HG03103 (cell line): ENCODE data around the gene MBLAC2.

ENCODE experiments used
- ATAC-seq: cut with Tn5 transposase; IDR thresholded peaks from one replicate; pipeline ENCODE4 v1.9.1; 2021; ENCODE audit warnings: low read depth; ENCODE audit not compliant: unreplicated experiment

The MBLAC2 gene

DNA sequence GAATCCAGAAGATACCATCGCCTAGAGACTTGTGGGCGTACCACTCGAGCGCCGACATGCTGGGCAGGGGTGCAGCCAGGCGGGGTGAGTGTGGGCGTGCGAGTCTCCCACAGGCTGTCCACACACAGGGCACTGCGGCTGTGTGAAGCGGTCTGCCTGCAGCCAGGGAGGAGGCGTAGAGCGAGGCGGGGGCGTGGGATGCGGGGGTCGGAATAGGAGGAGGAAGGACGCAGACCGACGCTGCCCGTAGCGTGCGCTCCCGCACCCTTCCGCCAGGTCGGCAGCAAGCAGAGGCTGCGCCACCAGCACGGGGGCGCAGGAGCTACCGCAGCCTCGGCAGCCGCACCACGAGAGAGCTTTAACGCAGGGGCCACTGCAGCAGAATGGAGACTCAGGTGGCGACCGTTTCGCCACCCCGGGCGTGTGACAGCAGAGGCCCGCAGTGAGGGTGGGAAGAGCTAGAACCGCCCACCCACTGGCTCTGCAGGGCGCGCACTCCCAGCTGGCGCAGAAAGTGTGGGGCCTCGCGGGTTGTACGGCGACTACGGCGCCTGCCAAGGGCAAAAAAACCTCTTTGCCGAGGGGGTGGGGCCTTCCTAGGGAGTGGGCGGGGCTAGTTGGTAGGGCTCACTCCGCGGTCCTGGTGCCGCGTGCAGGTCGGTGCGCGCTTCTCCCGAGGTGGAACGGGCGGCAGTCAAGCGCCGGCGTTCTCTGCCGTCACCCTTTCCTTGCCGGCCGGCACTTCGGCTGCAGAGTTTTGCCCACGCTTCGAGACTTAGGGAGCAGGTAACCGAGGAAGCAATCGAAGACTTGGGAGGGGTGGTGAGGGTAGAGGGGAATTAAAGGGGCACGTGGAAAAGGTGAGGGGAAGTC is at the start of gene MBLAC2, which contains the start of gene POLR3G:
Gene MBLAC2, minus strand, starts transcription at position 537 of the 873 bp plus-strand sequence. Its CDS starts 479 bp downstream, at position 58.
Gene POLR3G, plus strand, starts transcription at position 630 of the 873 bp plus-strand sequence. CDS start 10,704 bp downstream, outside the sequence.
- peak; percentile 76 for ATAC-seq

DNA sequence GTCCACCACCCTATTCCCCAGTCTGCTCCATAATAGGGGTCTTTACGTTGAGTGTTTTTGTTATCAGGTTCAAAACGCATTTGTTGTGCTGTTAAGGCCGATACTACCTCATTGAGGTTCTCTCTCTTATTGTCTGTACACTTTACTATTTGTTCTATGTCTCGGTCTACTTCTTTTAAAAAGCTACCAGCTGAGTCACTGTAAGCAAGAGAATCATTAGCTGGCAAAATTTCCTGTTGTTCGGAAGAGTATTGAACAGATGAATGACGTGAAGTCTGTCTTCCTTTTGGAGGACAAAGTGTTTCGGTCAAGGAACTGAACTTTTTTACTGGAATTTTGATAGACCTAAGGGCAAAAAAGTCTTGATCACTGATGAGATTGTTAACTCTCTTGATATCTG is 44.5 kb upstream of the MBLAC2 start:
- no peak for ATAC-seq

DNA sequence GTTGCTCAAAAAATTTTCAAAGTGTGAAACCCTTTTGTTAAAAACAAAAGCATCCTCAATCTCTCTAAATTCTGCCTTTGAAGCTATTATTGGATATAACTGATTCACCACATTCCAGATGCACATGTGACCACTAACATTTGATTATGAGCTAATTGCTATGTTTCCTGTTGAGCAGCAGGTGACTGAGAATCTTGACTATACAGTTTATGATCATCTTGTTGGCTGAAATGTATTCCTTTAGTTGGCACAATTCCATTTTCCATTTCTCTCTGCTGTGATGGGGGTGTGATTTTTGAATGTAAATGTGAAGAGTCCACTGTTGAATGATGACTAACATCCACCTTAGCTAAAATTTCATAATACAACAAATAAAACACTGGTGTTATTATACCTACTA is 44.1 kb upstream of the MBLAC2 start:
- ATAC-seq, result no peak

DNA sequence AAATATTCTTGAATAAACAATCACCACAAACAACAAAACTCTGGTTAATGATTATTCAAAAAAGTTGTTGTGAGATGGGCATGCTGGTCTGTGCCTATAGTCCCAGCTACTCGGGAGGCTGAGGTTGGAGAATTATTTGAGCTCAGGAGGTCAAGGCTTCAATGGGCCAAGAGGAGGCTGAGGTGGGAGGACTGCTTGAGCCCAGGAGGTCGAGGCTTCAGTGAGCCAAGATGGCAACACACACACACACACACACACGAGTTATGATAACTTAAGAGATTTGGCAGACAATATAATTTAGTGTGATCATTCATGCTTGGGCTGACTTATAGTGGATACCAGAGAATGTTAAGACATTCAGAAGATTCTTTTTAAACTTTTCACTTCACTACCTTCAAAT is 39.9 kb upstream of the MBLAC2 start:
- no peak for ATAC-seq

DNA sequence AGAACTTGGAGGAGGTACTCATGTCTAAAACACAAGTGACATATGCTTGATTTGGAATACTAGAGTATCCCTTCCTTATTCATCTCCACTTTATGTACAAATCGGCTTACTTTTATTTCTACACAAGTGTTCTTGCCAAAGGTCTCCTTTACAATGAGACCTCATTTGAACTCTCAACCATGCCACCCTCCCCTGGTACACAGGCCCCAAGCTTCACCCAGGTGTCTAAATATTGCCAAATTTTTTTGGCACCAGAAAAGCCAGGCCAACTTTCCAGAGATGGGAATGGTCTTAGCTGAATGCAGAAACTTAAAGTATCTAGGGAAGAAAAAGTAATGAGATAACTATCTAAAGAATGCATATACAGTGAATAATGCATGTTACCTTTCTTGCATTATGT is 35.9 kb upstream of the MBLAC2 start:
- no peak for ATAC-seq

DNA sequence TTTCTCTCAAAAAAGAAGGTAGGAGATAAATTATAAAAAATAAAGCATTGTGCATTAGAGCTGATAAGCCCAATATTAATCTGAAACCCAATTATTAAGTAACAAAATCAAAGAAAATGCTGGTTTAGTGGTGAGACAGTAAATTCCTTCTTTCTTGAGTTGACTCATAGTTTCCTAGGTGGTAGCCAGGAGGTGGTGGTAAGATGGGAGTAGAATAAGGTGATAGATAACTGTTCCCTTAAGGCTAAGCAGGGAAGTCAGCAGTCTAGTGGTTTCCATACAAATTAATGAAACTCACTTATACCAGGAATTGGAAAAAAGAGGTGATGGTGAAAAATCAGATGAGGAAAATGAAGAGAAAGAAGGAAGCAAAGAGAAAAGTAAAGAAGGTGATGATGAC is 31.6 kb upstream of the MBLAC2 start:
- no peak for ATAC-seq

DNA sequence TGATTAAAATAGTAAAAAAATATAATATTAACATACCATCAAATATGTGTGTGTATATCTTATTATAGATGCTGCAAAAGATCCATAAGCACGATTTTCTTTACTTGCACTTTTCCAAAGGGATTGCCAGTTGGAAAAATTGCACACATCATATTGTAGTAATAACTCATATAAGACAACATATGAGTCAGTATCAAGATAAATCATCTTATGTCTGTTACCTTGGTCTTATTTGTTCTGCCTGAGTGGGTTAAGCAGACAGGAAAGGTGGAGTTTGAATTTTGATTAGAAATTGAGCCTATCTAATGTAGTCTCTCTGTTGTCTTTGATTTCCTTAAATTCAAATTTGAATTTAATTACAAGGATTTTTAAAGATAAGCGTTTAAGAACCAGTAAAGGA is 30.2 kb upstream of the MBLAC2 start:
- no peak for ATAC-seq

DNA sequence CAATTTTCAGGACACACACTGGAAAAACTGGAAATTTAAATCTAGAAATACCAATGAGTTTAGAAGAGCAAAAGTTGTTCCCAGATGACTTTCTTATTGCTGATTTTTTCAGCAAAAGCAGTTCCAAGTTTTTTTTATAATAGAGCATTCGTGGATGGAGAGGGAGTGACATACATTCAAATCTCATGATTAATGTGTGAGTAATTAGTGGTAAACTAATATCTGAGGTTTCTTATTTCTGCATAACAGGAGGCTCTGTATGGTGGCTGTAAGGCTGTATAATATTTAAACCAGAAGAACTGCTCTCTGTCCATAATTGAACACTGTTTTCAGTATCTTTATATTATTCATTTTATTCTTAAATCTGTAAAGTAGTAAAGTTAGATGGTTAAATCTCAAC is 29.0 kb upstream of the MBLAC2 start:
- ATAC-seq, result no peak

DNA sequence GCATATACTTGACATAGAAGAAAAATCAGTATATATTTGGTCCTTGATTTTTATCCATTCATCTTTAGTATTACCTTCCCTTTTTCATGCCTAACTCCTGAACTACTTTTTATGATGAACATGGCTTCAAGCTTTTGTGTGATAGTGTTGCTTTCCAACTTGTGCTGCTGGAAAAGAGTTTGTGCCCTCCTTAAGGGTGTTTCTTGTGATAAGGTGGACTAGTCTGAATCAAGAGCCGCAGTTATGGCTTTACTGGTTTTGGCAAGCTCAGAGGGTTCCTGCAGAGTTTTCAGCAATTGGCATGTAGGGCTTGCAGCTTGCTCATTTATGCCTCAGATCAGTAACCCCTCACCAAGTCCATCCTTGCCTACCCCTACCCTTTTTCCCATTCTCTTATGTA is 20.6 kb upstream of the MBLAC2 start:
- no peak for ATAC-seq

DNA sequence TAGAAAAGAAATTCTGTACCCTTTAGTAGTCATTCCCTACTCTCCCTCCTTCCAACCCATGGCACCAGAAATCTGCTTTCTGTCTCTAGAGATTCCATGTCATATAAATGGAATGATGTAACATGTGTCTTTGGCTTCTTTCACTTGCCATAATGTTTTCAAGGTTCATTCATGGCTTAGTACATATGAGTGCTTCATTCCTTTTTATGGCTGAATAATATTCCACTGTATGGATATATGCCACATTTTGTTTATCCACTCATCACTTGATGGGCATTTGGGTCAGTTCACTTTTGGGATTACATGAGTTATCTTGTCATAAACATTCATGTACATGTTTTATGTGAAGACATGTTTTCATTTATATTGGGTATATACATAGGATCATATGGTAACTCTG is 19.5 kb upstream of the MBLAC2 start:
- no peak for ATAC-seq

DNA sequence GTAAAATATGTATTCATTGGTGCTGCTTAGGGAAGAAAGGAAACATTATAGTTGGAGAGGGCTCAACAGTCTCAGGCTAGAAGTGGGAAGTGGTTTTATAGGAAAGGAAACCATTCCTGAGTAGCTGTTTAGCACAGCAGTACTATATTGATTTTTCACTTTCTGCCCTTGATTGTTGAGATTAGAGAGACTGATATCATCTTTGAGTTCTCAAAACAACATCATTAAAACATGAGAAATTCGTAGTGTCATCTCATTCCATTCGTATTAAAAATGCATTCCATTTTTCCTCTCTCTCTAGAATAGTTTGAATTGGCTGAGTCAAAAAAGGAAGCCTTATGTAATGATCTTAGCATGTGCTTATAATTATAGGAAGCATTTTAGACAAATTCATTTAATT is 14.2 kb upstream of the MBLAC2 start:
- ATAC-seq, result no peak

DNA sequence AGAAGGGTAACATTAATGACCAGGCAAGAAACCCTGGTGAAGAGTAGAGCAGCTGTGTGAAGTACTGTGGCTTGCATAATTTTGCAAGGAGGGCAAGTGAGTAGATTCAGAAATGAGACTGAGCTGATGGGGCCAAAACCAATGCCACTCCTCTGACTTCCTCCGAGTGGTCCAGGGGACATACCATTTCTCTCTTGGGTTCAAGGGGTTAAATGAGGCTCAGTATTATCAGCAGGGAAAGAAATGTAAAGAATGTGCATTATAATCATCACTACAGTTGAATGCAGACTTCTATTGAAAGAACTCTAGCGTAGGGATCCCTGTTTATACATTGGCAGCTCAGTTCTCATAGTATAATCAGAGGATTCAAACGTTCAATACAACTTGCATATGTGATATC is 10.0 kb upstream of the MBLAC2 start:
- no peak for ATAC-seq

DNA sequence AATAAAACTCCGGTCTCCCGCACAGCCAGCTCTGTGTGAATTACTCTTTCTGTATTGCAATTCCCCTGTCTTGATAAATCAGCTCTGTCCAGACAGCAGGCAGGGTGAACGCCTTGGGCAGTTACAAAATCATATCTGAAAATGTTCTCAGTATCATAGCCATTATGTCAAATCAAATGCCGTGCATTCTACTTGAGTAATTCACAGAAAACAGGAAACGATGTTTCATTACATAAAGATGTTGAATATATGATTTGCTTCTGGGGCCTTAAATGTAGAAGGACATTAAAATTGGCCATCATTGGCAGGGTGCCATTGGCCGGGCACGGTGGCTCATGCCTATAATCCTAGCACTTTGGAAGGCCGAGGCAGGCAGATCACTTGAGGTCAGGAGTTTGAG is 8.6 kb upstream of the MBLAC2 start:
- no peak for ATAC-seq

DNA sequence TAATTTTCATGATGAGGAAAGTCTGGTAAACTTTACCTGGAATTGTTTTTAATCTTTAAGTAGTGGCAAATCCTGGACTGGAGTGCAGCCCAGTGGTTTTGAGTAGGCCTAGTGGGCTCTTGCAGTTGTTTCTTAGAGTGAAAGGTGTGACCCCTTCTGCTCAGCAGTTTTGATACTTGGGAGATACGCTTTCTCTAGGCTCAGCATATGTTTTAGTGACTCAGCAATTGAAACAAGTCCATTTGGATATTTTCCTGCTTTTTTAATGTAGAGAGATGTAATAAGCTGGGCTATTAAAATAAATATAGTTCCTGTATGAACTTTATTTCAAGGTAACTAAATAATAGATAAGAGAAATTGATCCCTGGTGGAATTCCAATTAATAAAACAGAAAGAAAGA is 6.1 kb upstream of the MBLAC2 start:
- no peak for ATAC-seq

DNA sequence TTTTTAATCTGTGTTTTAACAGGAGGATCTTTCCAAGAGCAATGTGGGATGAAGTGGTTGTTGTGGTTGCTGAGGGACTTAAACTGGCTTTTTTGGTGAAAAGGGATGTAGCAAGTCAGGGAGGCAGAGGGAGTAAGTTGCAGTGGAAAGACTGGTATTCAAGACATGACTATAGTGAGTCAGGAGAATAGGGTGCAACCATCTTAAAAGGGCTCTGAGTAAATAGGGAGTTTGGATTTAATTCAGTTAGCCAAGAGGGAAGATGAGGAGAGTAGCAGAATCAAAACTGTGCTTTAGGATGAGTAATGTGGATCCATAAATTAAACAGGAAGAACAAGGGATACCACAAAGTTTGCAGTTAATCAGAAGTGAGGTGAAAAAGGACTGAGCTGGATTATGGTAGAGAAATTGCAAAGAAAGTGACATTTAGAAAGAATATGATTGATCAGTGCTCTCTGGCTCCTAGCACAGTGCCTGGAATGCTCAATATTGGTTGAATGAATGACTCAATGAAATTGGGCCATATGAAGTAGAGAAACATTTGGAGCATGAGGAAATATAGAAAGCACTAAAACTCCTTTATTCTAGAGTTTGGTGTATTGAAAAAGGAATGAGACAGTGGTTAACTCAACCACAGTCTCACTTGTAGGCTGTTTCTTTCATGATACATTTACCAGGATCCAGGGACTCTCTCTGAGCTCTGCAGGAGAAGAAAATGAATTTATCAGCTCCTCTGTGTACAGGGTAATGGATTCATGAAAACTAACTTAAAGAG is 5.2 kb upstream of the MBLAC2 start:
- ATAC-seq, result no peak

DNA sequence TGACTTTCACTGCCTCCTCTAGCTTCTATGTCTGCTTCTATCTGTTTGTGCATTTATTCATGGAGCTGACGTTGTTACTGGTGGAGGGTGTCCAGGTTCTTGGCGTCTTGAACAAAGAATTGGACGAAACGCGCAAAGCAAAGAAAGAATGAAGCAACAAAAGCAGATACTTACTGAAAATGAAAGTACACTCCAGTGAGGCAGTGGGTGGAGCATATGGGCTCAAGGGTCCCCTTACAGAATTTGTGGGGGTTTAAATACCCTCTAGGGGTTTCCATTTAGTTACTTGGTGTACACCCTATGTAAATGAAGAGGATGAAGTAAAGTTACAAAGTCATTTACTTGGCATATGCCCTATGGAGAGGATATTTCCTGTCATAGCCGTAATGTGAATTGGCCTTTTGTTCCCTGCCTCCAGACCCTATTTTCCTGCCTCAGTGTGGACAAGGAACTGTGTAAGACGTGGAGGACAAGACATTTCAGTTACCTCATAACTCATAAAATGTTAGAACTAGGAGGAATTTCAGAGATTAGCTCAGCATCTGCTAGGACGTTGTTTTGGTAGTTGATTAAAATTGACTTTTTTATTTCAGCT is 3.1 kb upstream of the MBLAC2 start:
- no peak for ATAC-seq

DNA sequence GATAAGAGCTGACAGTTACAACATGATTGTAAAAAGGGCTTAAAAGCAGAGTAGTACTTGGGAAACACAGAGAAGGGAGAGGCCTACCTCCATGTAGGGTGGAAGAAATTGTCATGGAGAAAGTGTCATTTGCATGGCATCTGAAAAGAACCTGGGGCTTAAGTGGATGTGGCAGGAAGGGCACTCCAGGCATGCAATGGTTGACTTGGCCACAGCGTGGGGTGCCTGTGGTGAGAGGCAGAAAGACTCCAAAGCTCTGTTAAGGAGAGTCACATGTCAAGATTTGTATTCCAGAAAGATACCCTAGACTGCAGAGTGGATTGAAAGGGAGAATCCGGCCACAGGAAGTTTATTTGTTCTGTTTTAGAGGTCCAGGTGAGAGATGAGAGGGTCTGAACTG is 2.5 kb upstream of the MBLAC2 start:
- no peak for ATAC-seq

DNA sequence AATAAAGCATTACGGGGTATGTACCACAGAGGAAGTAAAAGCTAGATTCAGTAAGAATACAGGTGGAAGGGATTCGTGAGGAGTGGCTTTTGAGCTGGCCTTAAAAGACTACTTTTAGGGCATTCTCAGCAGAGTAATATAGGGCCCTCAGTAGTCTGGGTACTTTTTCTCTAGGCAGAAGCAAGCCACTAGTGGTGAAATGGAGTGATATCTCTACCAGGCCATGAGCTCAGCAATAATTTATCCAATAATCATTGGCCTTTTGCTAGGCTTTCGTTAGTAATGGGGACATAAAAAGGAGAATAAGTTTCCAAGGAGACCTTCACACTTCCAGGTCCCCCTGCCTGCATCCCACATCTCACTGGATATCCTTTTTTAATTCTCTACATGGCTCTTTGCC is 1.8 kb upstream of the MBLAC2 start:
- no peak for ATAC-seq

DNA sequence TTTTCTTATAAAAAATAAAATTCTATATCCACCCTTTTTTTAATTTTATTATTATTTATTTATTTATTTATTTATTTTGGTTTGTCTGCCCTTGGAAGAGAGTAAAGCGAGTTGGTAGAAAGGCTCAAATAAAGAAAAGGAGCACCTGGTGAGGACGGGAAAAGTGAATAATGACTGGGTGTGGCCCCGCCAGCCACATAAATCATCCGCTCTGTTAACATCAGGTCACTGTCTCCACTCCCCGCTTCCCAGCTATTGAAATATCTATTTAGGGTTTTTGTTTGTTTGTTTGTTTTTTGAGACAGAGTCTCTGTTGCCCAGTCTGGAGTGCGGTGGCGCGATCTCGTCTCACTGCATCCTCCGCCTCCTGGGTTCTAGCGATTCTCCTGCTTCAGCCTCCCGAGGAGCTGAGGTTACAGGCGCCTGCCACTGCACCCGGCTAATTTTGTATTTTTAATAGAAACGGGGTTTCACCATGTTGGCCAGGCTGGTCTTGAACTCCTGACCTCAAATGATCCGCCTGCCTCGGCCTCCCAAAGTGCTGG is 937 bp upstream of the MBLAC2 start:
- no peak for ATAC-seq

DNA sequence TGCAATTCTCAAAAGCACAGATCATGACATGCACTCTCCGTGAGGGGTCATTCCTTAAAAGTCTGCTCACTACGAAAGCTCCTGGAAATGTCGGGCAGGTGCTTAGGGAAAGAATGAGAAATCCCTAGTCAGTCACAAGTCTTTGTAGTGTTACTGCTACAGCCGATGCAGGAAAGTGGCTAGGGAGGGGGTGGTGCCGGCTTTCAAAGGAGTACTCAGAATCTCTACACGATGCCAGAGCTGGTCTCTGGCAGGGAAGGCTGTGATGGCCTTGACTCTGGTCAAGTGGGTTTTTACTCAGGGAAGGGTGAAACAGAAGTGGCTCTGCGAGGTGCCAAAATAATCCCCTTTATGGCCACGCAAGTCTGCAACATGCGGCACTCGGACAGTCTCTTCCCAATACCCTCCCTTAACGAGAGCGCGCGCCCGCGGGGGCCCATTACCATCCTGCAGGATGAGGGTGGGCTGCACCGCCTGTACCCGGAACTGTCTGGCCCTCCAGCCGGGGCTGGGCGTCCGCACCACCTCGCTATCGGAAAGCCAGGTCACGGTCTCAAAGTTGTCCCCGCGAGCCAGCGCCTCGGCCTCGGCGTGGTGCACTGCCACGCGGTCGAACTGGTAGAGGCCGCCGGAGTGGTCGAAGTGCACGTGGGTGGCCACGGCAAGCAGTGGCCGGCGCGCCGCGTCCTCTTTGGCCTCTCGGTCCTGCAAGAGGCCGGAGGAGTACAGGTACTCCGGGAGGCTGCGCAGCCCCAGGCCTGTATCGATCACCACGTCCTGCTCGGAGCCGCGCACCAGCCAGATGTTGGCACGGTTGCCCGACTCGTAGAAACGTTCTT is 956 bp downstream of the MBLAC2 start:
- ATAC-seq, result peak; percentile 2
